ENCODE results near the gene RGS3.

Gene RGS3

GRCh38 chr9:113584428-113585084 is 121.0 kb downstream of the RGS3 start:
- H3K36me3 Mint-ChIP-seq (ENCODE audit: low read depth) = peaks cover 5% of the 10 kb centered on the region
- H3K27me3 Mint-ChIP-seq (ENCODE audit: low read depth) = peaks cover 4% of the 10 kb centered on the region
- H3K27ac Mint-ChIP-seq = no peak overlapping the region
- TF ChIP-seq CTCF (IDR thresholded peaks at IDR 0.05; ENCODE audit: unreplicated experiment in 3 of 3) = no peak
- H3K4me1 Mint-ChIP-seq = peaks cover 20% of the 10 kb centered on the region
- no peaks in the 10 kb centered on the region for H3K9me3 Mint-ChIP-seq
- no peak overlapping the region for H3K4me3 Mint-ChIP-seq

GRCh38 chr9:113585085-113585442 is 121.5 kb downstream of the RGS3 start:
- TF ChIP-seq CTCF (IDR thresholded peaks at IDR 0.05; ENCODE audit: unreplicated experiment in 3 of 3) = no peak
- Mint-ChIP-seq H3K27ac (no peak overlapping the region), H3K4me1 (peaks cover 15% of the 10 kb centered on the region), H3K4me3 (no peak overlapping the region), H3K9me3 (no peaks in the 10 kb centered on the region), H3K36me3 (ENCODE audit: low read depth) (peaks cover 5% of the 10 kb centered on the region), H3K27me3 (ENCODE audit: low read depth) (peaks cover 4% of the 10 kb centered on the region)

DNA sequence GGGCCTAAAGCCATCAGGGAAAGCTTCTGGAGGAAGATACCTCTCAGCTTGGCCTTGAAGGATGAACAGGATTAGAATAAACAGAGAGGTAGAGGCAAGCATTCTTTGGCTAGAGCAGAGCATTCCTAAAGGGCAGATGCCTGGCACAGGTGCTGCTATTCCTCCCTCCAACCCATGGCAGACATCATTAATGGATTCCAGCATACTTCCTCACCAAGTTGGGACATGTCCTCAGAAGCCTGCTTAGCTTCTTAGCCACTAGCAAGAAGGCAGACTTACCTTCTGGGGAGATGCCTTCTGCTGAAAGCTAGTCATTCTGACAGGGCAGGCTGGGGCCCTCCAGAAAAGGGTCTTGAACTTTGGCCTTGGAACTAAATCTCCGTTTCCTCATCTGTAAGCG is 122.0 kb downstream of the RGS3 start:
- Mint-ChIP-seq H3K36me3 (ENCODE audit: low read depth) (peaks cover 5% of the 10 kb centered on the region), H3K27me3 (ENCODE audit: low read depth) (peaks cover 4% of the 10 kb centered on the region), H3K9me3 (no peaks in the 10 kb centered on the region), H3K4me1 (peaks cover 14% of the 10 kb centered on the region), H3K4me3 (no peak overlapping the region), H3K27ac (no peak overlapping the region)
- no peak for TF ChIP-seq CTCF (IDR thresholded peaks at IDR 0.05; ENCODE audit: unreplicated experiment in 3 of 3)

DNA sequence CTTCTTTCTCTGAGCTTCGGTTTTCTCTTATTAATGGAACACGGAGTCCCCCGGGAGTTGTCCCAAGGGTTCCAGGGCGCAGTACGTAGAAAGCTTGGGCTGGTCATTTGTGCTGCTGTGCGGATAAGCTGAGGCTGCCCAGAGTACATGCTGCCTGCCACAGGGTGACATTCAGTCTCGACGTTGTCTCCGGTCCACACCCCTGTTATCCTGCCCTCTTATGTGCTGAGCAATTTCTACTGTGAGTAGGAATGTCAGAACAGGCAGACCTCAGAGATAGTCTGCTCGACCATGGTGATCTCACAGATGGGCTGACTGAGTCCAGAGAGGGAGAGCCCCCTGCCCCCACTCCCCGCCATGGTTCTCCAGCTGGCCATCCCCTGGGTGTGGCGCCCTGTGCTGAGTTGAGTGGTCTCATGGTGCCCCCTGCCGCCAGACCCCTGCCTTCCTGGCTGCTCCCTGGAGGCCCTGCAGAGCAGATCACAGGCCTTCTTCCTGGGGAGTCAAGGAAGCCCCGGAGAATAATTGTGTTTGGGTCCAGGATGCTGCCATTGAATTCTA is 124.0 kb downstream of the RGS3 start:
- H3K4me1 Mint-ChIP-seq = peaks cover 12% of the 10 kb centered on the region
- no peak overlapping the region for H3K4me3 Mint-ChIP-seq

GRCh38 chr9:113588242-113588810 is 124.8 kb downstream of the RGS3 start:
- Mint-ChIP-seq H3K9me3 (no peaks in the 10 kb centered on the region), H3K27me3 (ENCODE audit: low read depth) (peaks cover 8% of the 10 kb centered on the region)

More for the DNA sequence above, 124.0 kb downstream of the RGS3 start:
- H3K9me3 Mint-ChIP-seq = no peaks in the 10 kb centered on the region
- peaks cover 8% of the 10 kb centered on the region for H3K27me3 Mint-ChIP-seq (ENCODE audit: low read depth)
- H3K36me3 Mint-ChIP-seq (ENCODE audit: low read depth) = peaks cover 5% of the 10 kb centered on the region
- H3K27ac Mint-ChIP-seq = no peak overlapping the region
- peak; percentile 53 to 61 (median 58) for TF ChIP-seq CTCF (IDR thresholded peaks at IDR 0.05; ENCODE audit: unreplicated experiment in 3 of 3)

More at GRCh38 chr9:113588242-113588810, 124.8 kb downstream of the RGS3 start:
- no peak overlapping the region for H3K4me3 Mint-ChIP-seq
- H3K36me3 Mint-ChIP-seq (ENCODE audit: low read depth) = peaks cover 5% of the 10 kb centered on the region
- peak overlapping the region in 2 of 3 experiments; percentile 10 to 70 for H3K27ac Mint-ChIP-seq
- no peak for TF ChIP-seq CTCF (IDR thresholded peaks at IDR 0.05; ENCODE audit: unreplicated experiment in 3 of 3)
- peaks cover 17% of the 10 kb centered on the region for H3K4me1 Mint-ChIP-seq
